ENCODE measurements around the gene BICD2.

BICD2 gene

GRCh38 chr9:92747459-92748232 lies 17.0 kb downstream of the BICD2 start:
- DNase-seq (ENCODE audit: low read depth), result no peak

GRCh38 chr9:92746567-92747458 lies 17.8 kb downstream of the BICD2 start:
- peak; percentile 52 for DNase-seq (ENCODE audit: low read depth)

- DNase-seq (ENCODE audit: low read depth), result no peak
Measured at GRCh38 chr9:92745881-92746280, 18.8 kb downstream of the BICD2 start.

- DNase-seq (ENCODE audit: low read depth), result no peak
Measured at GRCh38 chr9:92745331-92745730, 19.3 kb downstream of the BICD2 start.

- DNase-seq (ENCODE audit: low read depth), result no peak
Measured at GRCh38 chr9:92740969-92741368, 23.7 kb downstream of the BICD2 start.

- no peak for DNase-seq (ENCODE audit: low read depth)
Measured at GRCh38 chr9:92740446-92740961, 24.1 kb downstream of the BICD2 start.

GRCh38 chr9:92740009-92740408 lies 24.6 kb downstream of the BICD2 start:
- DNase-seq (ENCODE audit: low read depth), result peak; percentile 27

- DNase-seq (ENCODE audit: low read depth), result no peak
Measured at GRCh38 chr9:92739346-92739970, 25.2 kb downstream of the BICD2 start.

- DNase-seq (ENCODE audit: low read depth), result no peak
Measured at GRCh38 chr9:92738661-92739081, 26.0 kb downstream of the BICD2 start.

- no peak for DNase-seq (ENCODE audit: low read depth)
Measured at GRCh38 chr9:92737611-92738299, 26.9 kb downstream of the BICD2 start.

GRCh38 chr9:92737216-92737606 lies 27.4 kb downstream of the BICD2 start:
- peak; percentile 66 for DNase-seq (ENCODE audit: low read depth)

- DNase-seq (ENCODE audit: low read depth), result no peak
Measured at GRCh38 chr9:92736563-92737215, 27.9 kb downstream of the BICD2 start.

- DNase-seq (ENCODE audit: low read depth), result peak; percentile 43
Measured at GRCh38 chr9:92735636-92736562, 28.7 kb downstream of the BICD2 start.

GRCh38 chr9:92734931-92735635 lies 29.6 kb downstream of the BICD2 start:
- no peak for DNase-seq (ENCODE audit: low read depth)

- no peak for DNase-seq (ENCODE audit: low read depth)
Measured at GRCh38 chr9:92730897-92731296, 33.7 kb downstream of the BICD2 start.

GRCh38 chr9:92729735-92730155 lies 34.9 kb downstream of the BICD2 start:
- no peak for DNase-seq (ENCODE audit: low read depth)

GRCh38 chr9:92728831-92729734 lies 35.5 kb downstream of the BICD2 start:
- DNase-seq (ENCODE audit: low read depth), result peak; percentile 78

Data from amniotic epithelial cell (primary cell).